Measurements from ENCODE around the gene NAA80.

DNA sequence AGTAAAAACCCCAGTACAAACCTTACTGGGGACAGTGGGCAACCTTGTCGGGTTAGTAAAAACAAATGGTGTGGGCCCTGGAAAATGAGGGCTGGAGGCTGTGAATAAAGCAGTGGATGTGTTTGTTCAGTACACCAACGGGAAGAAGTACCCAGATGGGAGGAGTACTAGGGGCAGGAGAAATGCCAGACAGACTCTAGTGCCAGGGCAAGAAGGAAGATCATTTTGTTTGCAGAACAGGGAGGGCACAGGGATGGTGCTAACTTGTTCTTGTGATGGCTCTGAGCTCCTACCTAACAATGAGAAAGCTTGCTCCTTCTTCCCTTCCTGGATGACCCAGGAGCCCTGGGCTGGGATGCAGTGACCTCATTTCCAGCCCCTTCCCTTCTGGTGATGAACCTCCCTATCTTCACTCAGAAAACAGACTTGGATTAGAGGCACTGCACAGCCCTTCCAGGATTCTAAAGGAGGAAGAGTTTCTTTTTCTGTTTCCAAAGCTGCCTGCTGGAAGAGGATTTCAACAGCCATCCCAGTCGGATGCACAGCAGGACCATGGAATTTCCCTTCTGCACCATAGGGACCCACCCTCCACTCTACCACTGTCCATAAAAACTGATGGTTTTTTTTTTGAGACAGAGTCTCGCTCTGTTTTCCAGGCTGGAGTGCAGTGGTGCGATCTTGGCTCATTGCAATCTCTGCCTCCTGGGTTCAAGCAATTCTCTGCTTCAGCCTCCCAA, 35.3 kb upstream of the NAA80 start:
- TF ChIP-seq, protein P1, sequence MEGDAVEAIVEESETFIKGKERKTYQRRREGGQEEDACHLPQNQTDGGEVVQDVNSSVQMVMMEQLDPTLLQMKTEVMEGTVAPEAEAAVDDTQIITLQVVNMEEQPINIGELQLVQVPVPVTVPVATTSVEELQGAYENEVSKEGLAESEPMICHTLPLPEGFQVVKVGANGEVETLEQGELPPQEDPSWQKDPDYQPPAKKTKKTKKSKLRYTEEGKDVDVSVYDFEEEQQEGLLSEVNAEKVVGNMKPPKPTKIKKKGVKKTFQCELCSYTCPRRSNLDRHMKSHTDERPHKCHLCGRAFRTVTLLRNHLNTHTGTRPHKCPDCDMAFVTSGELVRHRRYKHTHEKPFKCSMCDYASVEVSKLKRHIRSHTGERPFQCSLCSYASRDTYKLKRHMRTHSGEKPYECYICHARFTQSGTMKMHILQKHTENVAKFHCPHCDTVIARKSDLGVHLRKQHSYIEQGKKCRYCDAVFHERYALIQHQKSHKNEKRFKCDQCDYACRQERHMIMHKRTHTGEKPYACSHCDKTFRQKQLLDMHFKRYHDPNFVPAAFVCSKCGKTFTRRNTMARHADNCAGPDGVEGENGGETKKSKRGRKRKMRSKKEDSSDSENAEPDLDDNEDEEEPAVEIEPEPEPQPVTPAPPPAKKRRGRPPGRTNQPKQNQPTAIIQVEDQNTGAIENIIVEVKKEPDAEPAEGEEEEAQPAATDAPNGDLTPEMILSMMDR (IDR thresholded peaks at IDR 0.05) = no peak
- TF ChIP-seq POLR2A (IDR thresholded peaks at IDR 0.05) = no peak

Measured in body of pancreas (tissue), 4 donors.